Measurements from ENCODE around the gene SETD7.

The SETD7 gene

GRCh38 chr4:139522457-139522856 lies 33.6 kb downstream of the SETD7 start:
- DNase-seq (ENCODE audit: low read depth, low spot score): no peak
- H3K27ac ChIP-seq: no peak overlapping the region

- H3K27ac ChIP-seq: no peak overlapping the region
- no peak for DNase-seq (ENCODE audit: low read depth, low spot score)
Measured at GRCh38 chr4:139521754-139522401, 34.1 kb downstream of the SETD7 start.

GRCh38 chr4:139515531-139515958 lies 40.5 kb downstream of the SETD7 start:
- no peak for DNase-seq (ENCODE audit: low read depth, low spot score)
- no peak overlapping the region for H3K27ac ChIP-seq

GRCh38 chr4:139514382-139515059 lies 41.5 kb downstream of the SETD7 start:
- no peak overlapping the region for H3K27ac ChIP-seq
- no peak for DNase-seq (ENCODE audit: low read depth, low spot score)

GRCh38 chr4:139511320-139511719 lies 44.7 kb downstream of the SETD7 start:
- DNase-seq (ENCODE audit: low read depth, low spot score): no peak
- no peak overlapping the region for H3K27ac ChIP-seq

- DNase-seq (ENCODE audit: low read depth, low spot score): no peak
- H3K27ac ChIP-seq: no peak overlapping the region
Measured at GRCh38 chr4:139509727-139510410, 46.1 kb downstream of the SETD7 start.

- DNase-seq (ENCODE audit: low read depth, low spot score): no peak
- H3K27ac ChIP-seq: no peak overlapping the region
Measured at GRCh38 chr4:139508581-139509237, 47.3 kb downstream of the SETD7 start.

GRCh38 chr4:139506774-139507173 lies 49.2 kb downstream of the SETD7 start:
- DNase-seq (ENCODE audit: low read depth, low spot score): no peak
- H3K27ac ChIP-seq: no peak overlapping the region

- DNase-seq (ENCODE audit: low read depth, low spot score): no peak
Measured at GRCh38 chr4:139503622-139504166, 52.3 kb downstream of the SETD7 start.

GRCh38 chr4:139501927-139502899 lies 53.8 kb downstream of the SETD7 start:
- no peak for DNase-seq (ENCODE audit: low read depth, low spot score)
- no peak overlapping the region for H3K27ac ChIP-seq

More at GRCh38 chr4:139503622-139504166, 52.3 kb downstream of the SETD7 start:
- no peak overlapping the region for H3K27ac ChIP-seq

GRCh38 chr4:139501527-139501926 lies 54.5 kb downstream of the SETD7 start:
- no peak overlapping the region for H3K27ac ChIP-seq
- no peak for DNase-seq (ENCODE audit: low read depth, low spot score)

- no peak overlapping the region for H3K27ac ChIP-seq
- no peak for DNase-seq (ENCODE audit: low read depth, low spot score)
Measured at GRCh38 chr4:139501117-139501516, 54.9 kb downstream of the SETD7 start.

GRCh38 chr4:139499186-139499585 lies 56.8 kb downstream of the SETD7 start:
- DNase-seq (ENCODE audit: low read depth, low spot score): no peak
- H3K27ac ChIP-seq: no peak overlapping the region

- H3K27ac ChIP-seq: no peak overlapping the region
- DNase-seq (ENCODE audit: low read depth, low spot score): no peak
Measured at GRCh38 chr4:139493176-139493575, 62.8 kb downstream of the SETD7 start.

- H3K27ac ChIP-seq: no peak overlapping the region
- no peak for DNase-seq (ENCODE audit: low read depth, low spot score)
Measured at GRCh38 chr4:139492429-139492828, 63.6 kb downstream of the SETD7 start.

- DNase-seq (ENCODE audit: low read depth, low spot score): no peak
- H3K27ac ChIP-seq: no peak overlapping the region
Measured at GRCh38 chr4:139489638-139490037, 66.4 kb downstream of the SETD7 start.

GRCh38 chr4:139488442-139488841 lies 67.6 kb downstream of the SETD7 start:
- DNase-seq (ENCODE audit: low read depth, low spot score): no peak
- no peak overlapping the region for H3K27ac ChIP-seq

- no peak for DNase-seq (ENCODE audit: low read depth, low spot score)
- H3K27ac ChIP-seq: no peak overlapping the region
Measured at GRCh38 chr4:139484783-139485311, 71.2 kb downstream of the SETD7 start.

- no peak overlapping the region for H3K27ac ChIP-seq
- no peak for DNase-seq (ENCODE audit: low read depth, low spot score)
Measured at GRCh38 chr4:139483000-139483399, 73.0 kb downstream of the SETD7 start.
